HepG2 (cell line): ENCODE measurements around the gene GADL1. TPM values are rescaled to one million over a fixed set of nuclear protein-coding genes. Genes with fewer than 3 reads are reported as not detected.

Experiments
- ATAC-seq: fragments of 200-7000 bp; cut with Tn5 transposase; 3 replicates; pipeline ENCODE4 v1.9.1; 2020; ENCODE audit warnings: mild to moderate bottlenecking, moderate library complexity
- BruUV-seq: library from RNA; stranded (reverse); fragments of 400-500 nt; replicated peaks from 2 replicates; lab custom pipeline; 2021; lab: Mats Ljungman, UMichigan
- CTCF ChIA-PET: fragments of 300-600 bp; formaldehyde crosslinking; extraction: SDS; loops from one replicate; lab custom pipeline; 2021; ENCODE audit warnings: low total read pairs, inconsistent platforms, low intra/inter-chr PET ratio; lab: Yijun Ruan, JAX
- POLR2A ChIA-PET: fragments of 350-600 bp; sonication (Branson Sonifier 250); formaldehyde crosslinking; loops from one replicate; lab custom pipeline; 2020; ENCODE audit warnings: antibody characterized with exemption, inconsistent platforms; lab: Yijun Ruan, JAX
- DNase-seq: peaks from one replicate; pipeline ENCODE4 v3.0.0-alpha.2; 2015; ENCODE audit warnings: low spot score
- FAIRE-seq: peaks from 3 replicates; lab custom pipeline; 2011; peaks lifted over from hg19 to GRCh38; lab: Jason Lieb, UNC
- H2AFZ ChIP-seq: one replicate; pipeline ENCODE4 v1.6.1; 2011; ENCODE audit warnings: low read length, inconsistent platforms
- H3K27ac ChIP-seq: fragments of 300-600 bp; 3 replicates; pipeline ENCODE4 v1.8.0; 2011; ENCODE audit warnings: mixed run types, mild to moderate bottlenecking, mixed read lengths, low read length, inconsistent platforms; ENCODE audit not compliant: insufficient read depth; ENCODE audit errors: extremely low read length
- H3K27me3 ChIP-seq, 2 experiments: fragments of 200-600 bp in 1 of 2; 2 replicates in 1 of 2; 3 replicates in 1 of 2; pipeline versions ENCODE4 v1.6.0 to v1.8.0; 2011; ENCODE audit warnings: low read length in 2 of 2, mild to moderate bottlenecking in 2 of 2, moderate library complexity in 2 of 2, inconsistent platforms in 1 of 2; ENCODE audit not compliant: insufficient read depth in 2 of 2, control insufficient read depth in 1 of 2
- H3K36me3 ChIP-seq, 2 experiments: fragments of 200-600 bp in 1 of 2; replicated peaks in 1 of 2; 2 replicates in 1 of 2; 3 replicates in 1 of 2; pipeline versions ENCODE4 v1.5.1 to v1.8.0; 2011; ENCODE audit warnings: low read length in 2 of 2, inconsistent platforms in 1 of 2; ENCODE audit not compliant: insufficient read depth in 2 of 2, control insufficient read depth in 1 of 2
- H3K4me1 ChIP-seq: 2 replicates; pipeline ENCODE4 v1.5.1; 2012; ENCODE audit warnings: low read length, inconsistent platforms; ENCODE audit not compliant: insufficient read depth
- H3K4me2 ChIP-seq: 2 replicates; pipeline ENCODE4 v1.6.0; 2011; ENCODE audit warnings: low read depth, low read length, inconsistent platforms
- H3K4me3 ChIP-seq, 3 experiments: fragments of 200-600 bp in 1 of 3; sonication (generic), shearing (Covaris generic) in 1 of 3; replicated peaks in 1 of 3; 2 replicates each; pipeline ENCODE4 v1.5.1; 2011 to 2016; ENCODE audit warnings: low read length in 3 of 3, inconsistent platforms in 2 of 3, low read depth in 2 of 3, mild to moderate bottlenecking in 2 of 3, control low read depth in 1 of 3, mixed read lengths in 1 of 3; ENCODE audit not compliant: insufficient read depth in 1 of 3
- H3K79me2 ChIP-seq: one replicate; pipeline ENCODE4 v1.6.1; 2011; ENCODE audit warnings: low read length, inconsistent platforms; ENCODE audit not compliant: insufficient read depth
- H3K9ac ChIP-seq: 2 replicates; pipeline ENCODE4 v1.6.0; 2011; ENCODE audit warnings: mild to moderate bottlenecking, low read depth, low read length, inconsistent platforms; ENCODE audit not compliant: insufficient read depth
- H3K9me3 ChIP-seq: 2 replicates; pipeline ENCODE4 v1.5.1; 2012; ENCODE audit warnings: mild to moderate bottlenecking, low read length
- H4K20me1 ChIP-seq: 2 replicates; pipeline ENCODE4 v1.6.0; 2011; ENCODE audit warnings: inconsistent platforms, mild to moderate bottlenecking, low read length, moderate library complexity; ENCODE audit not compliant: insufficient read depth
- ATF7 ChIP-seq, 2 experiments: fragments of 450-650 bp in 1 of 2; sonication (generic) in 1 of 2; formaldehyde crosslinking in 1 of 2; IDR thresholded peaks; 2 replicates each; pipeline versions ENCODE4 v1.4.0 to v1.6.1; 2016 to 2020; ENCODE audit warnings: antibody characterized with exemption in 1 of 2, mild to moderate bottlenecking in 1 of 2, missing genetic modification reagents in 1 of 2
- MED13 ChIP-seq: sonication (generic); formaldehyde crosslinking; IDR thresholded peaks from 2 replicates; pipeline ENCODE4 v1.5.0; 2020; ENCODE audit warnings: missing genetic modification reagents
- TCF7L2 ChIP-seq: IDR thresholded peaks from 2 replicates; pipeline ENCODE4 v1.6.1; 2011; ENCODE audit warnings: mild to moderate bottlenecking, low read depth, low read length, moderate library complexity
- ZNF143 ChIP-seq: sonication (generic); formaldehyde crosslinking; IDR thresholded peaks from 2 replicates; pipeline ENCODE4 v1.4.0; 2020; ENCODE audit warnings: missing genetic modification reagents
- WGBS: methylation state at CpG from one replicate; pipeline ENCODE4 v1.1.6; 2017; ENCODE audit warnings: low lambda C conversion rate; 5-methylcytosine and 5-hydroxymethylcytosine counted together
- in situ Hi-C: cut with HindIII; loops from 2 replicates; pipeline ENCODE4 v1.10.0; 2017; ENCODE audit warnings: low pct_unique_long_range_greater_than_20kb; ENCODE audit not compliant: extremely low pct_ligation_motif_present
- intact Hi-C: fragments of 100-400 bp; cut with micrococcal nuclease; formaldehyde crosslinking; loops from one replicate; pipeline ENCODE4 v1.10.0; 2022; ENCODE audit not compliant: unreplicated experiment
- polyA plus RNA-seq, 8 experiments: library from polyadenylated mRNA; depleted of rRNA in 3 of 8; stranded (reverse) in 7 of 8; unstranded in 1 of 8; fragments of >200 nt; fragmentation: Illumina TruSeq in 4 of 8; extraction: Trizol in 4 of 8; gene quantifications; 2 replicates each; pipeline versions ENCODE4 v1.2.1 to v1.2.3, GENCODE V29; 2011 to 2016; ENCODE audit warnings: low read depth in 4 of 8, missing spikeins in 1 of 8, mixed read lengths in 1 of 8; ENCODE audit not compliant: insufficient read depth in 1 of 8
- total RNA-seq, 5 experiments: library from RNA; depleted of rRNA; stranded (reverse); fragments of >200 nt; fragmentation: Illumina TruSeq; extraction: Trizol; gene quantifications; 2 replicates each; pipeline ENCODE4 v1.2.3, GENCODE V29; 2016; ENCODE audit warnings: low read depth in 1 of 5

Gene GADL1
- total and polyA plus RNA-seq, 2 of the 13 experiments (the other 11 are each of a cell fraction or from before 2014, with no cell fraction given): not detected

DNA sequence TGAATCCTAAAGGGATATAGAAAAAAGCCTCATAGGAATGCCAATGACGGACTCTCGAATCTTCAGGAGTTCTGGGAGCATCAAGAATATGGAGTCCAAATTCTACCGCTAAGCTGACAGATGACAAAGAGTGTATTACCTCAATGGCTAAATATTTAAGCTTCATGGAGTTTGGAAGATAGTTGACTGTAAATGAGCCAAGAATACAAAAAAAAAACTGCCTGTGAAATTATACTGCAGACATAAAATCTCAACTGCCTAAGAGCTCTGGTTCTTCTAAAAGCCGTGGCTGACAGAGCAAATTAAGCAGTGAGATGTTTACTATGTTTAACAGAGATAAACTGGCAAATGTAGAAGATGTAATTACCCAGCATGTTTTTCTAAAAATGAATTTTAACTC lies 140.0 kb downstream of the GADL1 start:
- Histone ChIP-seq H3K9me3 (no peaks in the 10 kb centered on the region), H4K20me1 (no peaks in the 10 kb centered on the region), H3K79me2 (no peaks in the 10 kb centered on the region), H3K9ac (no peak overlapping the region)
- no peak for ATAC-seq
- DNase-seq: no peak
- TF ChIP-seq ZNF143 (CRISPR knock-in tag) (no peak), MED13 (CRISPR knock-in tag) (no peak)
- TF ChIP-seq, all 625 proteins: peak for 0
- no peak overlapping the region for H2AFZ ChIP-seq
- in situ Hi-C loops: loop anchor here (5.0 to 10.0 kb wide), 2 partner anchors 560 to 742 kb away; no protein-coding TSS in a partner anchor
- H3K4me1 ChIP-seq: peaks cover 18% of the 10 kb centered on the region
- H3K36me3 ChIP-seq: no peaks in the 10 kb centered on the region
- intact Hi-C loops: no loop called here
- no peak overlapping the region for H3K4me3 ChIP-seq
- H3K4me2 ChIP-seq: no peak overlapping the region
- H3K27me3 ChIP-seq: peaks cover 0 to 5% of the 10 kb centered on the region in 2 experiments; a peak in 2 of 5 replicates
- CTCF ChIA-PET: no interaction called here
- 66% methylated on average over 4 of the region's 4 CpGs for WGBS
- FAIRE-seq: no peak
- no TSS peak for BruUV-seq
- H3K27ac ChIP-seq: no peak overlapping the region
- POLR2A ChIA-PET: no interaction called here

DNA sequence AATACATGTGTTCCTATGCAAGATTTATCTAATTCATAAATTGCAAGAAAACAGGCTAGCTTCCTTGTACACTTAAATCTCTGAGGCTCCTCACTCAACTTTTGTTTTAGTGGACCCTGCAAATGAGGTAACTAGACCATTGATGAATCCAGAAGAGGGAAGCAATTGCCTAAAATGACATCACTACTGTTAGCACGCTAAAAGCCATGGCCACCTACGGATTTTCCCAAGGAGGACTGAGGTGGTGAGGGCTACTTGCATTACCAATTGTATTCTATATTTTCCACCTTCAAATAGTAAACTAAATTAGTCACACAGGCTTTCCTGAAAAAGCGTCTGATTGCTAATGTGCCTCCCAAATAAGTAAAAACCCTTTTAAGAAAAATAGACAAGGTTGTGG lies 140.7 kb downstream of the GADL1 start:
- Histone ChIP-seq H3K27me3 (peaks cover 0 to 5% of the 10 kb centered on the region in 2 experiments; a peak in 2 of 5 replicates), H3K9ac (no peak overlapping the region), H3K4me3 (no peak overlapping the region), H3K27ac (no peak overlapping the region), H3K79me2 (no peaks in the 10 kb centered on the region), H4K20me1 (no peaks in the 10 kb centered on the region), H3K4me1 (peaks cover 18% of the 10 kb centered on the region), H3K9me3 (no peaks in the 10 kb centered on the region), H3K4me2 (no peak overlapping the region), H3K36me3 (no peaks in the 10 kb centered on the region), H2AFZ (no peak overlapping the region)
- intact Hi-C loops (no loop called here), in situ Hi-C loops (loop anchor here (5.0 to 10.0 kb wide), 2 partner anchors 559 to 741 kb away; no protein-coding TSS in a partner anchor)
- no TSS peak for BruUV-seq
- no peak for ATAC-seq
- WGBS: 46% methylated on average over 3 of the region's 3 CpGs
- FAIRE-seq: no peak
- CTCF ChIA-PET: no interaction called here
- TF ChIP-seq ATF7 (IDR thresholded peaks at IDR 0.05) (0 out of 2 replicates have a peak, but pooled peaks have one; percentile 10), ATF7 (CRISPR knock-in tag; IDR thresholded peaks at IDR 0.05) (no peak), TCF7L2 (no peak)
- no peak for DNase-seq
- POLR2A ChIA-PET: no interaction called here
